HepG2 (cell line): ENCODE measurements around the gene COQ5. TPM values are rescaled to one million over a fixed set of nuclear protein-coding genes. Genes with fewer than 3 reads are reported as not detected.

Source experiments
- ARID4A ChIP-seq: sonication (generic); formaldehyde crosslinking; IDR thresholded peaks from 2 replicates; pipeline ENCODE4 v1.5.0; 2020; ENCODE audit warnings: mild to moderate bottlenecking, missing genetic modification reagents, borderline replicate concordance
- ATF7 ChIP-seq, 2 experiments: fragments of 450-650 bp in 1 of 2; sonication (generic) in 1 of 2; formaldehyde crosslinking in 1 of 2; IDR thresholded peaks; 2 replicates each; pipeline versions ENCODE4 v1.4.0 to v1.6.1; 2016 to 2020; ENCODE audit warnings: antibody characterized with exemption in 1 of 2, mild to moderate bottlenecking in 1 of 2, missing genetic modification reagents in 1 of 2
- CSRNP1 ChIP-seq: sonication (generic); formaldehyde crosslinking; IDR thresholded peaks from 2 replicates; pipeline ENCODE4 v1.8.1; 2023; ENCODE audit warnings: mild to moderate bottlenecking, missing genetic modification reagents
- DZIP1 ChIP-seq: sonication (generic); formaldehyde crosslinking; IDR thresholded peaks from 2 replicates; pipeline ENCODE4 v1.5.0; 2020; ENCODE audit warnings: mild to moderate bottlenecking, missing genetic modification reagents
- ETV6 ChIP-seq: sonication (generic); formaldehyde crosslinking; conservative IDR thresholded peaks from 2 replicates; pipeline ENCODE4 v1.4.0; 2020; ENCODE audit warnings: missing genetic modification reagents
- FOXC1 ChIP-seq: sonication (generic); formaldehyde crosslinking; IDR thresholded peaks from 2 replicates; pipeline ENCODE4 v1.8.0; 2022; ENCODE audit warnings: mild to moderate bottlenecking, missing genetic modification reagents, borderline replicate concordance
- KDM5A ChIP-seq: fragments of 200-600 bp; sonication (generic); IDR thresholded peaks from 2 replicates; pipeline ENCODE4 v1.7.0; 2018; ENCODE audit warnings: antibody characterized with exemption, mild to moderate bottlenecking, low read length, borderline replicate concordance
- KLF13 ChIP-seq: sonication (generic); formaldehyde crosslinking; IDR thresholded peaks from 2 replicates; pipeline ENCODE4 v1.4.0; 2020; ENCODE audit warnings: mild to moderate bottlenecking, missing genetic modification reagents
- NFIC ChIP-seq: IDR thresholded peaks from 2 replicates; pipeline ENCODE4 v1.6.1; 2012; ENCODE audit warnings: mild to moderate bottlenecking, low read length, inconsistent platforms
- NR1H2 ChIP-seq: sonication (generic); formaldehyde crosslinking; IDR thresholded peaks from 2 replicates; pipeline ENCODE4 v1.8.1; 2022; ENCODE audit warnings: low read depth, missing genetic modification reagents, borderline replicate concordance
- POLR2A ChIP-seq, 2 experiments: IDR thresholded peaks; 2 replicates each; pipeline ENCODE4 v1.6.1; 2011; ENCODE audit warnings: low read depth in 2 of 2, low read length in 2 of 2, mild to moderate bottlenecking in 1 of 2, moderate library complexity in 1 of 2; ENCODE audit not compliant: insufficient read depth in 1 of 2
- SP2 ChIP-seq: sonication (generic); formaldehyde crosslinking; IDR thresholded peaks from 2 replicates; pipeline ENCODE4 v1.5.1; 2020; ENCODE audit warnings: mild to moderate bottlenecking, missing genetic modification reagents
- TAF1 ChIP-seq: sonication (generic); formaldehyde crosslinking; IDR thresholded peaks from 2 replicates; pipeline ENCODE4 v1.4.0; 2020; ENCODE audit warnings: missing genetic modification reagents
- XBP1 ChIP-seq: sonication (generic); formaldehyde crosslinking; IDR thresholded peaks from 2 replicates; pipeline ENCODE4 v1.5.0; 2020; ENCODE audit warnings: missing genetic modification reagents
- ZMAT3 ChIP-seq: sonication (generic); formaldehyde crosslinking; conservative IDR thresholded peaks from 2 replicates; pipeline ENCODE4 v1.7.0; 2021; ENCODE audit warnings: missing genetic modification reagents
- ZNF34 ChIP-seq: sonication (generic); formaldehyde crosslinking; IDR thresholded peaks from 2 replicates; pipeline ENCODE4 v1.4.0; 2020; ENCODE audit warnings: mild to moderate bottlenecking, missing genetic modification reagents, borderline replicate concordance
- ZNF577 ChIP-seq: sonication (generic); formaldehyde crosslinking; IDR thresholded peaks from 2 replicates; pipeline ENCODE4 v1.4.0; 2020; ENCODE audit warnings: mild to moderate bottlenecking, low read depth, missing genetic modification reagents, borderline replicate concordance
- ZNF720 ChIP-seq: sonication (generic); formaldehyde crosslinking; IDR thresholded peaks from 2 replicates; pipeline ENCODE4 v1.4.0; 2020; ENCODE audit warnings: missing genetic modification reagents
- ZNF737 ChIP-seq: sonication (generic); formaldehyde crosslinking; IDR thresholded peaks from 2 replicates; pipeline ENCODE4 v1.5.0; 2020; ENCODE audit warnings: missing genetic modification reagents, mild to moderate bottlenecking, borderline replicate concordance
- ZUFSP ChIP-seq: sonication (generic); formaldehyde crosslinking; IDR thresholded peaks from 2 replicates; pipeline ENCODE4 v1.9.0; 2021; ENCODE audit warnings: missing genetic modification reagents, mild to moderate bottlenecking, borderline replicate concordance
- polyA plus RNA-seq, 8 experiments: library from polyadenylated mRNA; depleted of rRNA in 3 of 8; stranded (reverse) in 7 of 8; unstranded in 1 of 8; fragments of >200 nt; fragmentation: Illumina TruSeq in 4 of 8; extraction: Trizol in 4 of 8; gene quantifications; 2 replicates each; pipeline versions ENCODE4 v1.2.1 to v1.2.3, GENCODE V29; 2011 to 2016; ENCODE audit warnings: low read depth in 4 of 8, missing spikeins in 1 of 8, mixed read lengths in 1 of 8; ENCODE audit not compliant: insufficient read depth in 1 of 8
- total RNA-seq, 5 experiments: library from RNA; depleted of rRNA; stranded (reverse); fragments of >200 nt; fragmentation: Illumina TruSeq; extraction: Trizol; gene quantifications; 2 replicates each; pipeline ENCODE4 v1.2.3, GENCODE V29; 2016; ENCODE audit warnings: low read depth in 1 of 5

COQ5 gene
- total and polyA plus RNA-seq, 2 of the 13 experiments (the other 11 are each of a cell fraction or from before 2014, with no cell fraction given): 36.4 to 41.5 TPM

- TF ChIP-seq ATF7 (IDR thresholded peaks at IDR 0.05): no peak
- TF ChIP-seq ATF7 (CRISPR knock-in tag; IDR thresholded peaks at IDR 0.05): no peak
- TF ChIP-seq CSRNP1 (CRISPR knock-in tag): 0 out of 2 replicates have a peak, but pooled peaks have one; percentile 16
- no peak for TF ChIP-seq FOXC1 (CRISPR knock-in tag)
- no peak for TF ChIP-seq KDM5A
- TF ChIP-seq TAF1: 0 out of 2 replicates have a peak, but pooled peaks have one; percentile 13
- TF ChIP-seq SP2 (CRISPR knock-in tag): no peak
- TF ChIP-seq ZMAT3: no peak
- TF ChIP-seq POLR2A (IDR thresholded peaks at IDR 0.05; ENCODE audit: insufficient read depth in 1 of 2, low read depth in 2 of 2, low read length in 2 of 2): no peak
- peak; percentile 59 for TF ChIP-seq ARID4A (CRISPR knock-in tag)
- no peak for TF ChIP-seq ZNF577
- no peak for TF ChIP-seq KLF13 (CRISPR knock-in tag)
- no peak for TF ChIP-seq ZNF34 (CRISPR knock-in tag)
- no peak for TF ChIP-seq XBP1 (CRISPR knock-in tag)
- TF ChIP-seq NFIC: no peak
- TF ChIP-seq DZIP1 (CRISPR knock-in tag): no peak
- TF ChIP-seq NR1H2 (CRISPR knock-in tag): no peak
- no peak for TF ChIP-seq ZUFSP (CRISPR knock-in tag)
- no peak for TF ChIP-seq ZNF737 (CRISPR knock-in tag)
- TF ChIP-seq ZNF720 (CRISPR knock-in tag): no peak
- TF ChIP-seq ETV6: no peak
Measured at GRCh38 chr12:120468325-120468820, 60.6 kb downstream of the COQ5 start (continued).
